Measurements from ENCODE around the gene EFL1.
A peak's percentile ranks its signal among the peaks of the same experiment; 100 is the strongest.
"Not testable (repeated sequence)": the region's sequence is repeated elsewhere in the genome, so short reads cannot be mapped to it uniquely, and the experiment has no call there.

EFL1 gene

GRCh38 chr15:82228750-82229149 is 33.8 kb downstream of the EFL1 start:
- Histone ChIP-seq H3K4me2 (ENCODE audit: low read length) (no peak overlapping the region), H3K79me2 (no peaks in the 10 kb centered on the region), H3K4me1 (no peaks in the 10 kb centered on the region), H3K4me3 (ENCODE audit: low read depth, low read length) (no peak overlapping the region), H3K9ac (no peak overlapping the region), H3K36me3 (ENCODE audit: control insufficient read depth, insufficient read depth, low read length) (no peaks in the 10 kb centered on the region), H3K27me3 (ENCODE audit: control insufficient read depth, insufficient read depth, low read length) (no peaks in the 10 kb centered on the region), H2AFZ (no peak overlapping the region), H3K27ac (no peak overlapping the region), H3K9me3 (ENCODE audit: control insufficient read depth, low read length) (no peaks in the 10 kb centered on the region)
- no peak for TF ChIP-seq CTCF (IDR thresholded peaks at IDR 0.05)

GRCh38 chr15:82221535-82221934 is 41.0 kb downstream of the EFL1 start:
- H2AFZ ChIP-seq; H3K4me1 ChIP-seq; H3K27me3 ChIP-seq (ENCODE audit: control insufficient read depth, insufficient read depth, low read length); H3K4me2 ChIP-seq (ENCODE audit: low read length); H3K36me3 ChIP-seq (ENCODE audit: control insufficient read depth, insufficient read depth, low read length); H3K9me3 ChIP-seq (ENCODE audit: control insufficient read depth, low read length); H3K4me3 ChIP-seq (ENCODE audit: low read depth, low read length); H3K9ac ChIP-seq; H3K27ac ChIP-seq; H3K79me2 ChIP-seq: not testable (repeated sequence)

GRCh38 chr15:82216092-82216491 is 46.4 kb downstream of the EFL1 start:
- not testable (repeated sequence) for H3K4me3 ChIP-seq (ENCODE audit: low read depth, low read length); H3K4me2 ChIP-seq (ENCODE audit: low read length); H3K9ac ChIP-seq; H3K79me2 ChIP-seq; H3K36me3 ChIP-seq (ENCODE audit: control insufficient read depth, insufficient read depth, low read length); H2AFZ ChIP-seq; H3K27ac ChIP-seq; H3K27me3 ChIP-seq (ENCODE audit: control insufficient read depth, insufficient read depth, low read length); H3K4me1 ChIP-seq; H3K9me3 ChIP-seq (ENCODE audit: control insufficient read depth, low read length)

GRCh38 chr15:82212201-82212600 is 50.3 kb downstream of the EFL1 start:
- not testable (repeated sequence) for H3K9me3 ChIP-seq (ENCODE audit: control insufficient read depth, low read length); H3K36me3 ChIP-seq (ENCODE audit: control insufficient read depth, insufficient read depth, low read length); H3K4me1 ChIP-seq; H3K9ac ChIP-seq; H3K27me3 ChIP-seq (ENCODE audit: control insufficient read depth, insufficient read depth, low read length); H3K27ac ChIP-seq; H3K79me2 ChIP-seq; H2AFZ ChIP-seq; H3K4me3 ChIP-seq (ENCODE audit: low read depth, low read length); H3K4me2 ChIP-seq (ENCODE audit: low read length)

GRCh38 chr15:82210066-82210597 is 52.4 kb downstream of the EFL1 start:
- not testable (repeated sequence) for H3K27ac ChIP-seq; H3K4me2 ChIP-seq (ENCODE audit: low read length); H3K27me3 ChIP-seq (ENCODE audit: control insufficient read depth, insufficient read depth, low read length)

GRCh38 chr15:82204575-82204974 is 58.0 kb downstream of the EFL1 start:
- H3K27ac ChIP-seq; H3K9me3 ChIP-seq (ENCODE audit: control insufficient read depth, low read length); H3K4me1 ChIP-seq; H3K9ac ChIP-seq; H2AFZ ChIP-seq; H3K79me2 ChIP-seq; H3K27me3 ChIP-seq (ENCODE audit: control insufficient read depth, insufficient read depth, low read length); H3K4me3 ChIP-seq (ENCODE audit: low read depth, low read length); H3K36me3 ChIP-seq (ENCODE audit: control insufficient read depth, insufficient read depth, low read length); H3K4me2 ChIP-seq (ENCODE audit: low read length): not testable (repeated sequence)

More at GRCh38 chr15:82210066-82210597, 52.4 kb downstream of the EFL1 start:
- not testable (repeated sequence) for H3K9me3 ChIP-seq (ENCODE audit: control insufficient read depth, low read length); H2AFZ ChIP-seq; H3K4me3 ChIP-seq (ENCODE audit: low read depth, low read length); H3K4me1 ChIP-seq; H3K79me2 ChIP-seq; H3K9ac ChIP-seq; H3K36me3 ChIP-seq (ENCODE audit: control insufficient read depth, insufficient read depth, low read length)

GRCh38 chr15:82197733-82198594 is 64.6 kb downstream of the EFL1 start:
- peak; percentile 56 for TF ChIP-seq CTCF (IDR thresholded peaks at IDR 0.05)
- no peaks in the 10 kb centered on the region for H3K36me3 ChIP-seq (ENCODE audit: control insufficient read depth, insufficient read depth, low read length)
- H3K4me2 ChIP-seq (ENCODE audit: low read length), result no peak overlapping the region
- H3K9me3 ChIP-seq (ENCODE audit: control insufficient read depth, low read length), result no peaks in the 10 kb centered on the region
- H3K27me3 ChIP-seq (ENCODE audit: control insufficient read depth, insufficient read depth, low read length), result no peaks in the 10 kb centered on the region
- no peaks in the 10 kb centered on the region for H3K79me2 ChIP-seq
- H2AFZ ChIP-seq, result no peak overlapping the region
- no peak overlapping the region for H3K4me3 ChIP-seq (ENCODE audit: low read depth, low read length)
- no peak overlapping the region for H3K27ac ChIP-seq
- H3K9ac ChIP-seq, result no peak overlapping the region
- no peaks in the 10 kb centered on the region for H3K4me1 ChIP-seq
